Measurements from ENCODE around the gene DNAJB8. TPM values are rescaled to one million over a fixed set of nuclear protein-coding genes. Genes with fewer than 3 reads are reported as not detected.

DNAJB8 gene
- total RNA-seq, 1 experiment from 2014 or later: not detected

DNA sequence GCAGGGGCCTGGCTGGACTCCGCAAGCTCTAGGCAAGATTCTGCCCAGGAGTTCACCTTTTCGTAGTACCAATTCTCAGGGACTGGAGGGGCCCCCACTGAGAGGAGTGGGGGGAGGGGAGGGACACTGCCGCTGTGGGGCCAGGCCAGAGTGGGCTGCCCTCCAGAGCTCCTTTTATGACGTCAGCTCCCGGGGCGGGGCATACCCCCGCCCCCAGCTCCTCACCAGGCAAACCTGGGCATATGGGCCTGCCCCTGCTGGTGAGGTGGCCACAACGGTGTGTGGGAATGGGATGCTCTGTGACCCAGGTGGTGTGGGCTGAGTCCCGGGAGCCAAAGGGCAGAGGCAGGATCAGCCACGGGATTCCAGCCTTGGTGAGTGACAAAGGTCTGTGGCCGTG, 3.3 kb downstream of the DNAJB8 start:
- H3K9me3 Mint-ChIP-seq (ENCODE audit: unreplicated experiment): no peaks in the 10 kb centered on the region
- TF ChIP-seq, protein P1, sequence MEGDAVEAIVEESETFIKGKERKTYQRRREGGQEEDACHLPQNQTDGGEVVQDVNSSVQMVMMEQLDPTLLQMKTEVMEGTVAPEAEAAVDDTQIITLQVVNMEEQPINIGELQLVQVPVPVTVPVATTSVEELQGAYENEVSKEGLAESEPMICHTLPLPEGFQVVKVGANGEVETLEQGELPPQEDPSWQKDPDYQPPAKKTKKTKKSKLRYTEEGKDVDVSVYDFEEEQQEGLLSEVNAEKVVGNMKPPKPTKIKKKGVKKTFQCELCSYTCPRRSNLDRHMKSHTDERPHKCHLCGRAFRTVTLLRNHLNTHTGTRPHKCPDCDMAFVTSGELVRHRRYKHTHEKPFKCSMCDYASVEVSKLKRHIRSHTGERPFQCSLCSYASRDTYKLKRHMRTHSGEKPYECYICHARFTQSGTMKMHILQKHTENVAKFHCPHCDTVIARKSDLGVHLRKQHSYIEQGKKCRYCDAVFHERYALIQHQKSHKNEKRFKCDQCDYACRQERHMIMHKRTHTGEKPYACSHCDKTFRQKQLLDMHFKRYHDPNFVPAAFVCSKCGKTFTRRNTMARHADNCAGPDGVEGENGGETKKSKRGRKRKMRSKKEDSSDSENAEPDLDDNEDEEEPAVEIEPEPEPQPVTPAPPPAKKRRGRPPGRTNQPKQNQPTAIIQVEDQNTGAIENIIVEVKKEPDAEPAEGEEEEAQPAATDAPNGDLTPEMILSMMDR (IDR thresholded peaks at IDR 0.05; ENCODE audit: insufficient read depth in 1 of 2, low read depth in 1 of 2, low read length in 1 of 2, severe bottlenecking in 1 of 2, unreplicated experiment in 1 of 2): no peak
- H3K36me3 Mint-ChIP-seq (ENCODE audit: insufficient read depth, unreplicated experiment): no peaks in the 10 kb centered on the region
- no peak for DNase-seq
- H3K27me3 Mint-ChIP-seq (ENCODE audit: insufficient read depth, unreplicated experiment): peaks cover 22% of the 10 kb centered on the region
- no peak overlapping the region for H3K4me3 ChIP-seq (ENCODE audit: low read depth, low read length)
- H3K4me1 Mint-ChIP-seq (ENCODE audit: low read depth, unreplicated experiment): no peaks in the 10 kb centered on the region
- intact Hi-C loops (cut with micrococcal nuclease; ENCODE audit: unreplicated experiment): no loop called here
- CTCF ChIA-PET: no interaction called here
- no peaks in the 10 kb centered on the region for H3K4me1 ChIP-seq
- BruUV-seq (replicated peaks): no TSS peak
- no peaks in the 10 kb centered on the region for H3K27me3 ChIP-seq (replicated peaks; ENCODE audit: control insufficient read depth, insufficient read depth, low read length)
- H3K9me3 ChIP-seq: no peaks in the 10 kb centered on the region
- POLR2A ChIA-PET: no interaction called here
- H3K4me3 Mint-ChIP-seq (ENCODE audit: unreplicated experiment): no peak overlapping the region
- no peaks in the 10 kb centered on the region for H3K36me3 ChIP-seq (ENCODE audit: control insufficient read depth, insufficient read depth, low read length)
- H3K27ac Mint-ChIP-seq (ENCODE audit: unreplicated experiment): no peak overlapping the region

DNA sequence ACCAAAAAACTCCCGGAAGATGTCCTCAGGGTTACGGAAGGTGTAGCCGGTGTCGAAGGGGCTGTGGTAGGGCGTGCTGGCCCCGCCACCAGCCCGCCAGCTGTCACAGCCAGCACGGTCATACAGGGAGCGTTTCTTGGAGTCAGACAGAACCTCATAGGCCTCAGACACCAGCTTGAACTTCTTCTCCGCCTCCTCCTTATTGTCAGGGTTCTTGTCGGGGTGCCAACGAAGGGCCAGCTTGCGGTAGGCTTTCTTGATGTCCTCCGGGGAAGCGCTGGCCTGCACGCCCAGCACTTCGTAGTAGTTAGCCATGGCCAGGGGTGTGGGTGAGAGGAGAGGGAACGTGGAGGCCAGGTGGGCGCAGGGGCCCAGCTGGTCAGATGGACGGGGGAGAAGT, 3.8 kb downstream of the DNAJB8 start:
- Mint-ChIP-seq H3K27ac (ENCODE audit: unreplicated experiment) (no peak overlapping the region), H3K36me3 (ENCODE audit: insufficient read depth, unreplicated experiment) (no peaks in the 10 kb centered on the region), H3K4me1 (ENCODE audit: low read depth, unreplicated experiment) (no peaks in the 10 kb centered on the region), H3K4me3 (ENCODE audit: unreplicated experiment) (no peak overlapping the region), H3K27me3 (ENCODE audit: insufficient read depth, unreplicated experiment) (peaks cover 22% of the 10 kb centered on the region), H3K9me3 (ENCODE audit: unreplicated experiment) (no peaks in the 10 kb centered on the region)
- no peak overlapping the region for H3K4me3 ChIP-seq (ENCODE audit: low read depth, low read length)
- no peaks in the 10 kb centered on the region for H3K4me1 ChIP-seq
- H3K36me3 ChIP-seq (ENCODE audit: control insufficient read depth, insufficient read depth, low read length): no peaks in the 10 kb centered on the region
- no peaks in the 10 kb centered on the region for H3K27me3 ChIP-seq (replicated peaks; ENCODE audit: control insufficient read depth, insufficient read depth, low read length)
- intact Hi-C loops (cut with micrococcal nuclease; ENCODE audit: unreplicated experiment): no loop called here
- no peak for DNase-seq
- TF ChIP-seq, protein P1 (IDR thresholded peaks at IDR 0.05; ENCODE audit: insufficient read depth in 1 of 2, low read depth in 1 of 2, low read length in 1 of 2, severe bottlenecking in 1 of 2, unreplicated experiment in 1 of 2): no peak
- ChIA-PET CTCF (no interaction called here), POLR2A (no interaction called here)
- H3K9me3 ChIP-seq: no peaks in the 10 kb centered on the region
- no TSS peak for BruUV-seq (replicated peaks)

DNA sequence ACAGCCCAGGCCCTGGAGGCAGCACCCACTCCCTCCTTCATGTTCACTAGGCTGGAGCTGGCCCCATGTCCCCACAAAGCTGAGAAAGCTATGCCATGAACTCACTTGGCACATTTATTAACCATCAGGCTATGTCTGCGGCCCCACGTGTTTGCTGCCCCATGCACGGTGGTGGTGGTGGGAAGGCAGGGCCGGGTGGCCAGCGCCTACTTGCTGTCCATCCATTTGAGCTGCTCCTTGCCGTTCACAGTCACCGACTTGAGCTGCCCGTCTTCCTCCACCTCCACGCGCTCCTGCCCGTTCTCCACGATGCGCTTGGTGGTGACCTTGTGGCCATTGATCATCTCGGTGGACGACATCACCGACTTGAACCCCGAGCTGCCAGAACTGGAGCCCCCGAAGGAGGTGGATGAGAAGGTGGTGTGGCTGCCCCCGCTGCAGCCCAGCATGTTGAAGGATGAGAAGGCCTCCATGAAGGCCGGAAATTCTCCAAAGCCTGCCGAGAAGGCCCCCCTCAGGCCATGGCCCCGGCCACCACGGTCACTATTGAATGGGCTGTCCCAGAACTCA, 4.3 kb downstream of the DNAJB8 start:
- Mint-ChIP-seq H3K4me3 (ENCODE audit: unreplicated experiment) (no peak overlapping the region), H3K4me1 (ENCODE audit: low read depth, unreplicated experiment) (no peaks in the 10 kb centered on the region), H3K27me3 (ENCODE audit: insufficient read depth, unreplicated experiment) (peaks cover 22% of the 10 kb centered on the region), H3K9me3 (ENCODE audit: unreplicated experiment) (no peaks in the 10 kb centered on the region), H3K36me3 (ENCODE audit: insufficient read depth, unreplicated experiment) (no peaks in the 10 kb centered on the region), H3K27ac (ENCODE audit: unreplicated experiment) (no peak overlapping the region)
- intact Hi-C loops (cut with micrococcal nuclease; ENCODE audit: unreplicated experiment): no loop called here
- ChIA-PET CTCF (no interaction called here), POLR2A (no interaction called here)
- TF ChIP-seq, protein P1 (IDR thresholded peaks at IDR 0.05; ENCODE audit: insufficient read depth in 1 of 2, low read depth in 1 of 2, low read length in 1 of 2, severe bottlenecking in 1 of 2, unreplicated experiment in 1 of 2): no peak
- H3K4me3 ChIP-seq (ENCODE audit: low read depth, low read length): no peak overlapping the region
- H3K36me3 ChIP-seq (ENCODE audit: control insufficient read depth, insufficient read depth, low read length): no peaks in the 10 kb centered on the region
- no TSS peak for BruUV-seq (replicated peaks)
- H3K27me3 ChIP-seq (replicated peaks; ENCODE audit: control insufficient read depth, insufficient read depth, low read length): no peaks in the 10 kb centered on the region
- DNase-seq: no peak
- no peaks in the 10 kb centered on the region for H3K4me1 ChIP-seq
- no peaks in the 10 kb centered on the region for H3K9me3 ChIP-seq

Data from Caco-2 (cell line).